HG03460 (cell line): ENCODE results near the gene MVP.

Experiments
- ATAC-seq: cut with Tn5 transposase; IDR thresholded peaks from one replicate; pipeline ENCODE4 v1.9.1; 2021; ENCODE audit not compliant: unreplicated experiment

The MVP gene

GRCh38 chr16:29804020-29804419 lies 16.2 kb upstream of the MVP start:
- no peak for ATAC-seq

- ATAC-seq, result no peak
Measured at GRCh38 chr16:29804455-29805231, 15.6 kb upstream of the MVP start.

- ATAC-seq, result peak; percentile 47
Measured at GRCh38 chr16:29805232-29806098, 14.8 kb upstream of the MVP start.

- ATAC-seq, result no peak
Measured at GRCh38 chr16:29806099-29806579, 14.1 kb upstream of the MVP start, which contains the start of gene MAZ. TSS of gene MAZ (plus strand) at chr16:29806529. CDS start at chr16:29806702, 173 bp downstream.

GRCh38 chr16:29806641-29807425 lies 13.4 kb upstream of the MVP start:
- no peak for ATAC-seq

GRCh38 chr16:29807426-29808218 lies 12.6 kb upstream of the MVP start:
- peak; percentile 29 for ATAC-seq

GRCh38 chr16:29808219-29808900 lies 11.9 kb upstream of the MVP start:
- no peak for ATAC-seq

GRCh38 chr16:29809031-29809747 lies 11.1 kb upstream of the MVP start:
- ATAC-seq, result no peak

GRCh38 chr16:29809850-29810698 lies 10.2 kb upstream of the MVP start:
- no peak for ATAC-seq

GRCh38 chr16:29810699-29811169 lies 9.5 kb upstream of the MVP start:
- ATAC-seq, result no peak

GRCh38 chr16:29811170-29811895 lies 8.9 kb upstream of the MVP start:
- no peak for ATAC-seq

- ATAC-seq, result no peak
Measured at GRCh38 chr16:29811896-29812665, 8.2 kb upstream of the MVP start, which contains the start of gene PRRT2. TSS of gene PRRT2 (plus strand) at chr16:29812193. CDS start at chr16:29813055, 862 bp downstream.

- ATAC-seq, result no peak
Measured at GRCh38 chr16:29812754-29813643, 7.3 kb upstream of the MVP start.

GRCh38 chr16:29813644-29814562 lies 6.4 kb upstream of the MVP start:
- no peak for ATAC-seq
